ENCODE data around the gene CNP. TPM values are rescaled to one million over a fixed set of nuclear protein-coding genes. Genes with fewer than 3 reads are reported as not detected.

CNP gene
- total RNA-seq, 1 donor, result 64.3 TPM

DNA sequence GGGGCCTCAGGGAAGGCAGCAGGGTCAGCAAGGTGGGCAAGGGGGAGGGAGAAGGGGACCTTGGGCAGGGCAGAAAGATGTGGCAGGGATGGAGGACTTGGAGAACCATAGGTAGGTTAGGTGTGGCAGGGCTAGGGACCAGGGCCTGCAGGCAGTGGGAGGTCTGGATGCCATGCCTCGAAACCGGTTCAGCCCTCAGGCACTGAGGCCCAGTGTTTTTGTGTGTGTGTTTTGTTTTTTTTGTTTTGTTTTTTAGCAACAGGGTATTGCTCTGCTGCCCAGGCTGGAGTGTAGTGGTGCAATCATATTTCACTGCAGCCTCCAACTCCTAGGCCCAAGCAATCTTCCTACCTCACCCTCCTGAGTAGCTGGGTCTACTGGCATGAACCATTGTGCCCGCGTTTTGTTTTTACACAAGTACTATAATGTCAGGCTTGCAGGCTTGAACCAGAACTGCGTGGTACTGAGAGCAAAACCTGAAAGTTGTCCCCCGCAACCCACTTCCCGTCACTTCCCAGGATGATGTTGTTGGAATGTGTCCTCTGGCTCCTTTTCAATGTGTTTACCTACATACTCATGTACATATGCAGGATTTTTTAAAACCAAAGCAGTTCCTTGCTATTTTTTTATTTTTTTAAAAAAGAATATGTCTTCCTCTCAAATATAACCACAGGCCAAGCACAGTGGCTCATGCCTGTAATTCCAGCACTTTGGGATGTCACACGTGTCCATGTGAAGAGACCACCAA, 23.8 kb upstream of the CNP start:
- no peak for DNase-seq (ENCODE audit: low read depth)
- TF ChIP-seq, protein P1, sequence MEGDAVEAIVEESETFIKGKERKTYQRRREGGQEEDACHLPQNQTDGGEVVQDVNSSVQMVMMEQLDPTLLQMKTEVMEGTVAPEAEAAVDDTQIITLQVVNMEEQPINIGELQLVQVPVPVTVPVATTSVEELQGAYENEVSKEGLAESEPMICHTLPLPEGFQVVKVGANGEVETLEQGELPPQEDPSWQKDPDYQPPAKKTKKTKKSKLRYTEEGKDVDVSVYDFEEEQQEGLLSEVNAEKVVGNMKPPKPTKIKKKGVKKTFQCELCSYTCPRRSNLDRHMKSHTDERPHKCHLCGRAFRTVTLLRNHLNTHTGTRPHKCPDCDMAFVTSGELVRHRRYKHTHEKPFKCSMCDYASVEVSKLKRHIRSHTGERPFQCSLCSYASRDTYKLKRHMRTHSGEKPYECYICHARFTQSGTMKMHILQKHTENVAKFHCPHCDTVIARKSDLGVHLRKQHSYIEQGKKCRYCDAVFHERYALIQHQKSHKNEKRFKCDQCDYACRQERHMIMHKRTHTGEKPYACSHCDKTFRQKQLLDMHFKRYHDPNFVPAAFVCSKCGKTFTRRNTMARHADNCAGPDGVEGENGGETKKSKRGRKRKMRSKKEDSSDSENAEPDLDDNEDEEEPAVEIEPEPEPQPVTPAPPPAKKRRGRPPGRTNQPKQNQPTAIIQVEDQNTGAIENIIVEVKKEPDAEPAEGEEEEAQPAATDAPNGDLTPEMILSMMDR (IDR thresholded peaks at IDR 0.05; ENCODE audit: insufficient read depth, low read length), result no peak
- no peak overlapping the region for H3K4me3 ChIP-seq (ENCODE audit: low read depth, low read length)

DNA sequence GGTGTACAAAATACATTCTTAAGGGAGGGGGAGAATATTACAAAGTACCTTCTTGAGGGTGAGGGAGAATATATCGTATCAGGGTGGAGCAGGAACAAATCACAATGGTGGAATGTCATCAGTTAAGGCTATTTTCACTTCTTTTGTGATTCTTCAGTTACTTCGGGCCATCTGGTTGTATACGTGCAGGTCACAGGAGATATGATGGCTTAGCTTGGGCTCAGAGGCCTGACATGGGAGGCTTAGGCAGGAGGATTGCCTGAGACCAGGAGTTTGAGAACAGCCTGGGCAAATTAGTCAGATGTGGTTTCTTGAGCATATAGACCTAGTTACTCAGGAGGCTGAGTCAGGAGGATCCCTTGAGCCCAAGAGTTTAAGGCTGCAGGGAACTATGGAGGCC, 23.1 kb upstream of the CNP start:
- H3K4me3 ChIP-seq (ENCODE audit: low read depth, low read length), result no peak overlapping the region
- DNase-seq (ENCODE audit: low read depth), result no peak
- TF ChIP-seq, protein P1 (IDR thresholded peaks at IDR 0.05; ENCODE audit: insufficient read depth, low read length), result no peak

DNA sequence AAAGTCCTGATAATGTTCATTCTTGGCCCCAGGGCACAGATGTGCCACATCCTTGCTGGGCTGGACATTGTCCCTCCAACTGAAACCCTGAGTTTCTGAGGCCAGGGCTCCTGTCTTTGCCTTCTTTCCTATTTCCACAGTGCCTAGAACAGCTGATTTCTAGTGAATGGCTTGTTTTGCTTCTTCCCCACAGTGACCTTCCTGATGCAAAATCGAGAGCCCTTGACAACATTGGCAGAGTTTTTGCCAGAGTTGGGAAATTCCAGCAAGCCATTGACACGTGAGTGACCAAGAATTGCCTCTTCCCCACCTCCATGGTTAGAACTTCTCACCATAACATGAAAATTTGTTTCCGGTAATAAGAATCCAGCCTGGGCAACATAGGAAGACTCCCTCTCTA, 21.7 kb upstream of the CNP start:
- H3K4me3 ChIP-seq (ENCODE audit: low read depth, low read length), result no peak overlapping the region
- DNase-seq (ENCODE audit: low read depth), result no peak
- TF ChIP-seq, protein P1 (IDR thresholded peaks at IDR 0.05; ENCODE audit: insufficient read depth, low read length), result no peak

DNA sequence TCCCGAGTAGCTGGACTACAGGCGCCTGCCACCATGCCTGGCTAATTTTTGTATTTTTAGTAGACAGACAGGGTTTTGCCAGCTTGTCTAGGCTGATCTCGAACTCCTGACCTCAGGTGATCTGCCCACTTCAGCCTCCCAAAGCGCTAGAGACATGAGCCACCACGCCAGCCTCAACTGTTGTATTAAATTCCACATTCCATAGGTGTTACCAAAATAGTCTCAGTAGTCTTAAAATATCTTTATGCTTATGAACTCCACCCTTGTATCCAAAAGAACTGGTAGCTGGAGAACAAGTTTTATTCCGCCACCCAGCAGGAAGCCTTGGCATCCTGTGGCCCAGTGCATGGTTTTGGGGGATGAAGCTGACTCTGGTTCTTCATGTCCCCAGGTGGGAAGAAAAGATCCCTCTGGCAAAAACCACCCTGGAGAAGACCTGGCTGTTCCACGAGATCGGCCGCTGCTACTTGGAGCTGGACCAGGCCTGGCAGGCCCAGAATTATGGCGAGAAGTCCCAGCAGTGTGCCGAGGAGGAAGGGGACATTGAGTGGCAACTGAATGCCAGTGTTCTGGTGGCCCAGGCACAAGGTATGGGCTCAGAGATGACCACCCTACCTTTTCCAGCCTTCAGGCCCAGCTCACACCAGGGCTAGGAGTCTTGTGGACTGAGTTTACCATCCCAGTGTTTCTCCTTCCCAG, 17.7 kb upstream of the CNP start:
- DNase-seq (ENCODE audit: low read depth), result no peak
- H3K4me3 ChIP-seq (ENCODE audit: low read depth, low read length), result no peak overlapping the region
- TF ChIP-seq, protein P1 (IDR thresholded peaks at IDR 0.05; ENCODE audit: insufficient read depth, low read length), result no peak

DNA sequence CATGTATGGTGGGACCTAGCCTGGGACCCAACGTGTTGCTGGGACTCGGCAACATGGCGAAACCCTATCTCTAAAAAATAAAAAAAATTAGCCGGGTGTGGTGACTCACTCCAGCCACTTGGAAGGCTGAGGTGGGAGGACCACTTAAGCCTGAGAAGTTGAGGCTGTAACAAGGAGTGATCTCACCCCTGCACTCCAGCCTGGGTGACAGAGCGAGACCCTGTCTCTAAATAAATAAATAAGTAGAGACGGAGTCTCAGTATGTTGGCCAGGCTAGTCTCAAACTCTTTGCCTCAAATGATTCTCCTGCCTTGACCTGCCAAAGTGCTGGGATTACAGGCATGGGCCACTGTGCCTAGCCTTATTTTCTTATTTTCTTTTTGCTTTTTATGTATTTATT, 10.1 kb upstream of the CNP start:
- no peak for DNase-seq (ENCODE audit: low read depth)

DNA sequence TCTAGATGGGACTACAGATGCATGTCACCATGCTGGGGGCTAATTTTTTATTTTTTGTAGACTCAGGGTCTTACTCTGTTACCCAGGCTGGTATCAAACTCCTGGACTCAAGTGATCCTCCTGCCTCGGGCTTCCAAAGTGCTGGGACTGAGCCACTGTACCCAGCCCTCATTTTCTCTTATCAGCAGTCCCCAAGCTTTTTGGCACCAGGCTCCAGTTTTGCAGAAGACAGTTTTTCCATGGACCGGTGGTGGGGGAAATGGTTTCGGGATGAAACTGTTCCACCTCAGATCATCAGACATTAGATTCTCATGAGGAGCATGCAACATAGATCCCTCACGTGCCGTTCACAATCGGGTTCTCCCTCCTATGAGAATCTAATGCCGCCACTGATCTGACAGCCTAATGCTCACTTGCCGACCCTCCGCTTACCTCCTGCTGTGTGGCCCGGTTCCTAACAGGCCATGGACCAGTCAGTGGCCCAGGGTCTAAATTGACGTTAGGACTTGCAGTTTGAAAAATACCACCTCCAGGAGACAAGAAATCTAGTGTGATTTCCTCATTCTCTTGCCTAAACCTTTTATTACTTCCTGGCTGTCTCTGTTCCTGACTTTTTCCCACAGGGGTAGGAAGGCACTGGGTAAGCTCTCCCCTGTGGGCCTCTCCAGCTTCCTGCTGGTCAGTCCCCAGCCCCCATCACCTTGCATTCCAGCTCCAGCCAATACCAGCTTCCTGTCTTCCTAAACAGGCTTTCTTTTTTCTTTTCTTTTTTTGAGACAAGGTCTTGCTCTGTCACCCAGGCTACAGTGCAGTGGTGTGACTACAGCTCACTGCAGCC, 9.3 kb upstream of the CNP start:
- H3K4me3 ChIP-seq (ENCODE audit: low read depth, low read length), result no peak overlapping the region
- TF ChIP-seq, protein P1 (IDR thresholded peaks at IDR 0.05; ENCODE audit: insufficient read depth, low read length), result no peak
- no peak for DNase-seq (ENCODE audit: low read depth)

More for the DNA sequence above, 10.1 kb upstream of the CNP start:
- TF ChIP-seq, protein P1 (IDR thresholded peaks at IDR 0.05; ENCODE audit: insufficient read depth, low read length), result no peak
- H3K4me3 ChIP-seq (ENCODE audit: low read depth, low read length), result no peak overlapping the region
